OCI-LY7 (cell line): Measurements from ENCODE around the gene SLC13A5.

ENCODE experiments used
- CTCF ChIP-seq: fragments of 200-600 bp; sonication (generic); conservative IDR thresholded peaks from 2 replicates; pipeline ENCODE4 v1.5.1; 2014; ENCODE audit warnings: mild to moderate bottlenecking, antibody characterized with exemption, low read length, moderate library complexity, mixed read lengths
- EZH2phosphoT487 ChIP-seq: fragments of 200-600 bp; sonication (generic); IDR thresholded peaks from 2 replicates; pipeline ENCODE4 v1.6.1; 2018; ENCODE audit warnings: low read depth, borderline replicate concordance, mild to moderate bottlenecking, mixed run types, antibody characterized with exemption, low read length, moderate library complexity, mixed read lengths

DNA sequence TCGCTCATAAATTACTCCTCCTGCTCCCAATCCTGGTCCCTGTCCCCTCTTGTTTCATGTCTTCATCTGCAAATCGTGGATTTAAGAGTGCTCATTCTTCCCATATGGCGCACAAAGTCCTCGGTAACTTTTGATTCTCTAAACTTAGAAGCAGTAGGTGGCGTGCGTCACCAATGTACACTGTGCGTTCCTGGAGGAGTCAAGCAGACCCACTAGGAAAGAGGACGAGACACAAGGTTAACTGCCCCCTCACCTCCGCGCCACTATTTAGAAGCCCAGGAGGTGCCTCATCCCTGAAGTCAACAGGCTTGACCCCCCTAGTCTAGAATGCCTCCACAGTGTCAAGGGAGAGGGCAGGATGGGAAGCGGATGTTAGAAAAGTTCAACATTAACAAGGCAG, 2.9 kb downstream of the SLC13A5 start:
- TF ChIP-seq CTCF = no peak
- TF ChIP-seq EZH2phosphoT487 = no peak
